Measurements from ENCODE around the gene GNE. TPM values are rescaled to one million over a fixed set of nuclear protein-coding genes. Genes with fewer than 3 reads are reported as not detected.
"Not testable (repeated sequence)": the region's sequence is repeated elsewhere in the genome, so short reads cannot be mapped to it uniquely, and the experiment has no call there.

GNE gene
- total and polyA plus RNA-seq, 2 donors from 2014 or later = 10.3 to 48.1 TPM

- Histone ChIP-seq H3K9ac (ENCODE audit: low read length in 3 of 3) (no peak overlapping the region), H3K9me3 (ENCODE audit: control insufficient read depth in 2 of 3, insufficient read depth in 1 of 3, low read length in 3 of 3) (no peaks in the 10 kb centered on the region), H3K27me3 (ENCODE audit: control insufficient read depth, insufficient read depth, low read length) (no peaks in the 10 kb centered on the region), H3K4me1 (ENCODE audit: control insufficient read depth in 2 of 3, insufficient read depth in 2 of 3, low read depth in 1 of 3, low read length in 3 of 3) (no peaks in the 10 kb centered on the region), H3K36me3 (ENCODE audit: control insufficient read depth in 2 of 3, insufficient read depth in 3 of 3, low read length in 3 of 3) (peaks cover 3 to 10% (median 5%) of the 10 kb centered on the region in 3 donors), H3K27ac (ENCODE audit: low read depth in 2 of 2, low read length in 2 of 2) (no peak overlapping the region), H3K4me3 (ENCODE audit: low read length in 3 of 3) (no peak overlapping the region)
- no peak for DNase-seq
- no peak for FAIRE-seq
- intact Hi-C loops (cut with DNase I) = no loop called here
- no peak for TF ChIP-seq CTCF (IDR thresholded peaks at IDR 0.05; ENCODE audit: borderline replicate concordance, extremely low read depth, insufficient read depth)
These were observed 12.3 kb downstream of the GNE start for GRCh38 chr9:36245906-36246305.

GRCh38 chr9:36239675-36240074 is 18.6 kb downstream of the GNE start:
- DNase-seq; H3K9me3 ChIP-seq (ENCODE audit: control insufficient read depth in 2 of 3, insufficient read depth in 1 of 3, low read length in 3 of 3); H3K4me1 ChIP-seq (ENCODE audit: control insufficient read depth in 2 of 3, insufficient read depth in 2 of 3, low read depth in 1 of 3, low read length in 3 of 3); H3K27me3 ChIP-seq (ENCODE audit: control insufficient read depth, insufficient read depth, low read length); H3K4me3 ChIP-seq (ENCODE audit: low read length in 3 of 3); intact Hi-C loops (cut with DNase I); H3K27ac ChIP-seq (ENCODE audit: low read depth in 2 of 2, low read length in 2 of 2); H3K36me3 ChIP-seq (ENCODE audit: control insufficient read depth in 2 of 3, insufficient read depth in 3 of 3, low read length in 3 of 3); H3K9ac ChIP-seq (ENCODE audit: low read length in 3 of 3); FAIRE-seq: not testable (repeated sequence)

- FAIRE-seq; intact Hi-C loops (cut with DNase I); H3K27me3 ChIP-seq (ENCODE audit: control insufficient read depth, insufficient read depth, low read length); H3K4me3 ChIP-seq (ENCODE audit: low read length in 3 of 3); H3K4me1 ChIP-seq (ENCODE audit: control insufficient read depth in 2 of 3, insufficient read depth in 2 of 3, low read depth in 1 of 3, low read length in 3 of 3); DNase-seq; H3K36me3 ChIP-seq (ENCODE audit: control insufficient read depth in 2 of 3, insufficient read depth in 3 of 3, low read length in 3 of 3); H3K9ac ChIP-seq (ENCODE audit: low read length in 3 of 3); H3K9me3 ChIP-seq (ENCODE audit: control insufficient read depth in 2 of 3, insufficient read depth in 1 of 3, low read length in 3 of 3); H3K27ac ChIP-seq (ENCODE audit: low read depth in 2 of 2, low read length in 2 of 2): not testable (repeated sequence)
These were observed 19.0 kb downstream of the GNE start for GRCh38 chr9:36239205-36239604.

GRCh38 chr9:36237230-36237629 is 21.0 kb downstream of the GNE start:
- no peak for FAIRE-seq
- Histone ChIP-seq H3K9me3 (ENCODE audit: control insufficient read depth in 2 of 3, insufficient read depth in 1 of 3, low read length in 3 of 3) (no peaks in the 10 kb centered on the region), H3K27me3 (ENCODE audit: control insufficient read depth, insufficient read depth, low read length) (no peaks in the 10 kb centered on the region), H3K36me3 (ENCODE audit: control insufficient read depth in 2 of 3, insufficient read depth in 3 of 3, low read length in 3 of 3) (no peaks in the 10 kb centered on the region), H3K4me3 (ENCODE audit: low read length in 3 of 3) (no peak overlapping the region), H3K4me1 (ENCODE audit: control insufficient read depth in 2 of 3, insufficient read depth in 2 of 3, low read depth in 1 of 3, low read length in 3 of 3) (no peaks in the 10 kb centered on the region), H3K27ac (ENCODE audit: low read depth in 2 of 2, low read length in 2 of 2) (no peak overlapping the region), H3K9ac (ENCODE audit: low read length in 3 of 3) (no peak overlapping the region)
- no peak for DNase-seq
- TF ChIP-seq CTCF (IDR thresholded peaks at IDR 0.05; ENCODE audit: borderline replicate concordance, extremely low read depth, insufficient read depth) = no peak
- intact Hi-C loops (cut with DNase I) = no loop called here

- Histone ChIP-seq H3K36me3 (ENCODE audit: control insufficient read depth in 2 of 3, insufficient read depth in 3 of 3, low read length in 3 of 3) (peaks cover 20 to 62% (median 36%) of the 10 kb centered on the region in 3 donors), H3K27ac (ENCODE audit: low read depth in 2 of 2, low read length in 2 of 2) (no peak overlapping the region), H3K27me3 (ENCODE audit: control insufficient read depth, insufficient read depth, low read length) (no peaks in the 10 kb centered on the region), H3K4me1 (ENCODE audit: control insufficient read depth in 2 of 3, insufficient read depth in 2 of 3, low read depth in 1 of 3, low read length in 3 of 3) (no peaks in the 10 kb centered on the region), H3K9ac (ENCODE audit: low read length in 3 of 3) (no peak overlapping the region), H3K4me3 (ENCODE audit: low read length in 3 of 3) (no peak overlapping the region), H3K9me3 (ENCODE audit: control insufficient read depth in 2 of 3, insufficient read depth in 1 of 3, low read length in 3 of 3) (peaks cover 0 to 4% (median 4%) of the 10 kb centered on the region in 3 donors)
- DNase-seq (no peak), FAIRE-seq (no peak)
- intact Hi-C loops (cut with DNase I) = no loop called here
- no peak for TF ChIP-seq CTCF (IDR thresholded peaks at IDR 0.05; ENCODE audit: borderline replicate concordance, extremely low read depth, insufficient read depth)
These were observed 35.8 kb downstream of the GNE start for GRCh38 chr9:36222449-36222848.

Measured in kidney (tissue), 14 donors.